Urothelium cell line (cell line): Measurements from ENCODE around the gene PDCL3.

ENCODE experiments used
- DNase-seq: peaks from one replicate; pipeline ENCODE4 v3.0.0; 2011; ENCODE audit warnings: low spot score, mixed read lengths
- FAIRE-seq: peaks from 2 replicates; lab custom pipeline; 2011; peaks lifted over from hg19 to GRCh38; lab: Jason Lieb, UNC

PDCL3 gene

DNA sequence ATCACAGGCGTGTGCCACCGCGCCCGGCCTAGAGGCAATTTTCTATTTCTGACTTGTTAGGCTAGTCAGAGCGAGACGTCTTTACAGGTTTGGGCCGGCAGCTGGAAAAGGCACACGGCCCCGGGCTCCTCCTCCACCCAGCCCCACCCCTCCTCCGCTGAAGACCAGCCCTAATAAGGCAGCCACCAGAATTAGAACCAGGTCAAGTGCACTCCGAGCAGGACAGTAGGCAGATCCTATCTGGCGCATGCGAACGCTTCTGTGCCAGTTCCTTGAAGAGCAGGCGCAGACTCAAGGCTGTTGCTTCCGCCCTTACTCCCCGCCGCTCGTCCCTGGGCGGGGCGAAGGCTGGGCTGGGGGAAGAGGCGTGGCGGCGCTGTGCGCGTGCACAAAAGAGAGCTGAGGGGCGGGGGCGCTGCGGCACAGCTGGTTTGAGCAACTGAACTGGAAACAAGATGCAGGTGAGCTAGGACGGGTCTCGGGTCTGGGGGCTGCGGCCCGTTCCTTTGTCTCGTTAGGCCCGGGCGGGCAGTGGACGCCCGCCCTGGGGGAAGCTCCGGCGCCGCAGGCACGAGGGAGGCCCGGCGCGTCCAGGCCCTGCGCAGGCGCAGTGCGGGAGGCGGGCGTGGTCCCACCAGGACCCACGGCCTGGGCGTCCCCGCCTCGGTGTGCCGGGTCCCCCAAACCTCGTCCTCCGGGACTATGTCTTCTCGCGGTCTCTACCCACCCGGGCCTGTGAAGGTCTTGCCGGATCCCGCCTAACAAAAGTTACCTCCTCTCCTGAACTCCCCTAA, at the start of gene PDCL3:
PDCL3 (plus strand) TSS at position 381 of the 794 bp plus-strand sequence; CDS start at position 456, 75 bp downstream.
- FAIRE-seq (peak; percentile 94), DNase-seq (peak; percentile 99)

- no peak for FAIRE-seq
- DNase-seq: no peak
Measured at GRCh38 chr2:100513650-100514049, 49.1 kb upstream of the PDCL3 start.

- no peak for DNase-seq
- FAIRE-seq: no peak
Measured at GRCh38 chr2:100517556-100517955, 45.2 kb upstream of the PDCL3 start.

DNA sequence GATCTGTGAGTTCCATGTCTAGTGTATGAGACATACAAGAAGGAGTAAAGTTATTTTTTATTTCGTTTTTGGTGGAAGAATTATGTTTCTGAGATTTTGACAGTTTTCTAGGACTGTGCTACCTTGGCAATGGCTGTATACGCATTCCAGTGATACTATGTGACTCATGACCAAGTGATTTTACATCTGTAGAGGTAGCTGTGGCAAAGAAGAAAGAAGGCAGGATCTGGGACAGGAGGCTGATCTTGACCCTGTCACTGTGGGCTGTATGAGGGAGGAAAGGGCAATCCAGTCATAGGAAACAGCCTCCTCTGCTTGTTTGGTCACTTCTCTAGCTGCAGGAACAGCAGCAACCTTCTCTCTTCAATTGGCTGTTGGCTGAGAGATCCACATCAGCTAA, 44.0 kb upstream of the PDCL3 start:
- peak; percentile 37 for FAIRE-seq
- peak; percentile 55 for DNase-seq

GRCh38 chr2:100520224-100520623, 42.6 kb upstream of the PDCL3 start:
- FAIRE-seq (no peak), DNase-seq (no peak)

DNA sequence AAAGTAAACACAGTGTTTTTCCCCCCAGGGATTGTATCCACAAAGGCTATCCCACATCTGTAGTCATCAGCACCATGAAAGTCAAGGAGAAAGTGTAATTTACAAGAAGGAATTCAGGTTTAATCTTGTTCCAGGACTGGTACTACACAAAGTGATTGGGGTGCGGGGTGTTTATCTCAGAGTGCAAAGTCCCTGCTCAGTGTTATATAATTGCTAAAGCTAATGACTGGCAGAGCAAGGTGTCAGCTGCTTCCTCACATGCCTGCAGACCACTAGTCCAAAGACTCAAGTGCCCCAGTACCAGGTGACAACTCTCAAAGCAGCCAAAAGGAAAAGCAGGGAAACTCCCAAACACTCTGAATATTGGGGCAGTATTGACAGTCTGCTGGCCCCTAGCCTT, 40.4 kb upstream of the PDCL3 start:
- FAIRE-seq (no peak), DNase-seq (no peak)

GRCh38 chr2:100524331-100524730, 38.5 kb upstream of the PDCL3 start:
- FAIRE-seq: no peak
- DNase-seq: no peak

GRCh38 chr2:100526868-100527267, 35.9 kb upstream of the PDCL3 start:
- peak; percentile 35 for FAIRE-seq
- no peak for DNase-seq

GRCh38 chr2:100527440-100528015, 35.3 kb upstream of the PDCL3 start:
- FAIRE-seq (no peak), DNase-seq (no peak)

GRCh38 chr2:100529176-100529575, 33.6 kb upstream of the PDCL3 start:
- DNase-seq: no peak
- no peak for FAIRE-seq

GRCh38 chr2:100529900-100530299, 32.9 kb upstream of the PDCL3 start:
- DNase-seq (no peak), FAIRE-seq (no peak)

DNA sequence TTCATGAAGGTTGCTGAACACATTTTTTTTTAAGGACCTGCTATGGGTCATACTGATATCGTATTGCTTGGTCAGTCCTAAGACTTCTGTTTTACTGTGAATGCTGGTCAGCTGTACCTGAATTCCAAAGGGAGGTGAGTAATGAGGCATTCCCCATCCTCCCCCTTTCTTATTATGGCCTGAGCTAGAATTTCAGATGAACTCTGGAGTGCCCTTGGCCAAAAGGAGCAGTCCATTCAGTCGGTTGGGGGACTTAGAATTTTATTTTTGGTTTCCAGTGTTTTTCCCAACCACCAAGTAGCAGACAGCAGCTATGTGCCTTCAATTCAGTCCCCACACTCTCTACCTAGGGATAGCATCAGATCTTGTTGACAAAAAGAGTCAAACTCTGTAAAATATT, 26.9 kb upstream of the PDCL3 start:
- no peak for DNase-seq
- no peak for FAIRE-seq

- no peak for FAIRE-seq
- no peak for DNase-seq
Measured at GRCh38 chr2:100537918-100538317, 24.9 kb upstream of the PDCL3 start.

DNA sequence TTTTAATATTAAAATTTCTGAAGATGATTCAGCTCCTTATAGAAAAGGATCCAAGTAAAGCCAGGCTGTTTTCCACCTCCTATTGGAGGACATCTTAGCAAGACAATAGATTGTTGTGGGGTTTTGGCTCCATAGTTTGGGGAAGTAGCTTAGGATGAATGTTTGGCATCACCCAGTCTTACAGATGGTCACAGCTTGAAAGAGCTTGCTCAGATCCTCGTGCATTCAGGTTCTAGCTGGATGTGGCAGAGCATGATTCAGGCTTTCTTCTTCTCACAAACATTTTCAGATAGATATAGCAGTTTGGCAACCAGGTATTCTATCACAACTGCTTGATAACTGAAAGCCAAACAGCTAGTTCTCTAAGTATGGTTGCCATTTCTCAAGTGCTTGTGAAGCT, 23.6 kb upstream of the PDCL3 start:
- DNase-seq (no peak), FAIRE-seq (no peak)

DNA sequence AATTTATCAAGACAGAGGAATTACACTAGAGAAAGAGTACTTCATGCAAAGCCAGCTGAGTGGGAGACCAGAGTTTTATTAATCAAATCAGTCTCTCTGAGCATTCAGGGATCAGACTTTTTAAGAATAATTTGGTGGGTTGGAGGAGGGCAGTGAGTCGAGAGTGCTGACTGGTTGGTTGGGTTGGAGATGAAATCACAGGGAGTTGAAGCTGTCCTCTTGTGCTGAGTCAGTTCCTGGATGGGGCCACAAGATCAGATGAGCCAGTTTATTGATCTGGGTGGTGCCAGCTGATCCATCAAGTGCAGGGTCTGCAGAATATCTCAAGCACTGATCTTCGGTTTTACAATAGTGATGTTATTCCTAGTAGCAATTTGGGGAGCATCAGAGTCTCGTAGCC, 21.4 kb upstream of the PDCL3 start:
- DNase-seq (no peak), FAIRE-seq (no peak)

GRCh38 chr2:100542418-100542817, 20.4 kb upstream of the PDCL3 start:
- DNase-seq (no peak), FAIRE-seq (no peak)

DNA sequence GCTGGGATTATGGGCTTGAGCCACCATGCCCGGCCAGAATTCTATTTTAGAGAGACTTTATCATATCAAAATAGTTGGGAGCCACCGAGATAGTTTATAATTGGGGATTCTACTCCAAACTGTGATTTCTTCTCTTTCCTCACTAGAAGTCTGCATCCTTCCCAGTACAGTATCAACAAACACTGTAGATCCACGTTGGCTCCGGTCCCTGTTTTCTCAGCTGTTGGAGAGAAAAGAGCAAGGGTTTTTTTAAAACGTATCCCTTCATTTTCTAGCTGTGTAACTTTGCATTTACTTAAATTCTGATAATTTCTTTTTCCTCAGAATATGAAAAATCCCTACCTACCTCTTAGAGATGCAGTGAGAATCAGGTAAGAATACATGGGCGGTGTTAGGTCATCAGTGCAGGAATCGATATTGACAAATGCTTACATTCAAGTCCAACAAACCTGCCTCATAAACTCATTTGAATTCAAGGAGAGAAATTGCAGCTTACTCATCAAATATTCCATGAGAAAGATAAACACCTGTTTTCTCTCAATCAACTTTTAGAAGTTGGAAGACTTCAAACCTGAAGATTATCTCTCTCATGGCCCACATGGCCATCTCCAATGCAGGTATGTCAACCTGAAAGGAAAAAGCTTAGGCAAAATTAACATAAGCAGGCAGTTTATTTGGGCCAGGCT, 17.7 kb upstream of the PDCL3 start:
- DNase-seq: no peak
- FAIRE-seq: no peak

DNA sequence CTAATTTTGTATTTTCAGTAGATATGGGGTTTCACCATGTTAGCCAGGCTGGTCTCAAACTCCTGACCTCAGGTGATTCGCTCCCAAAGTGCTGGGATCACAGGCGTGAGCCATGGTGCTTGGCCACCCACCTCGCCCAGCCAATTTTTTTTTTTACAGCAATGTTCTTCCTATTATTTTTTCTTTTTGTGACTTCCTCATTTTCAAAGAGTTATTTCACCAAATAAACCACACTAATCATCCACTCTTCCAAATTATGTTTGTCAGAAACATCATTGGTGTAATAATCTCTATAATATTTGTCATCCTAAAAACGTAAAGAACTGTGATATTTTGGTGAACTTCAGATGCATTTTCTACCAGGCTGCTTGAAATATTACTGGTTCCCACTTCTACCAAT, 16.3 kb upstream of the PDCL3 start:
- FAIRE-seq (no peak), DNase-seq (no peak)

DNA sequence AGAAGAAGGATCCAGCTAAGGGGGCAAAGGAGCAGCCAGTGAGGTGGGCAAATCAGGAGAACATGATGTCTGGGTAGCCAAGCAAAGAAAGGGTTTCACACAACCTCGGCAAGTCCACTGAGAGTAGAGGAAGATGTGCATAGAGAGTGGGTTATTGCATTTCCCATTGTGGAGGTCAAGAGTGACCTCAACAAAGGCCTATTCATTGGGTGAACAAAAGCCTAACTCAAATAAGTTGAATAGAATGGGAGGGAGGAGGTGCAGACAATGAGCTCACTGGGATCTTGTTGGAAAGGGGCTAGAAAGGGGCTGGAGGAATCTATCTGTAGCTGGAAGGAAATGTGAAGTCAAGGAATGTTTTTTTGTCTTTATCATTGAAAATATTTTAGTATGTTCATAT, 14.0 kb upstream of the PDCL3 start:
- DNase-seq: no peak
- no peak for FAIRE-seq

GRCh38 chr2:100551303-100551702, 11.5 kb upstream of the PDCL3 start:
- FAIRE-seq: no peak
- DNase-seq: no peak

- FAIRE-seq: no peak
- DNase-seq: no peak
Measured at GRCh38 chr2:100554798-100555407, 7.9 kb upstream of the PDCL3 start.

GRCh38 chr2:100556746-100557145, 6.0 kb upstream of the PDCL3 start:
- FAIRE-seq (no peak), DNase-seq (no peak)
